CD4-positive, alpha-beta T cell treated with Interleukin-2 at 100 ng/mL for 4 hours (primary cell): Measurements from ENCODE around the gene LAD1.

Source experiments
- DNase-seq: peaks from one replicate; pipeline ENCODE4 v3.0.0-alpha.2; 2020; ENCODE audit warnings: low spot score

LAD1 gene

GRCh38 chr1:201391651-201392511 is 7.2 kb downstream of the LAD1 start:
- no peak for DNase-seq

GRCh38 chr1:201391225-201391624 is 7.9 kb downstream of the LAD1 start:
- DNase-seq, result no peak

- DNase-seq, result no peak
Measured at GRCh38 chr1:201389051-201389450, 10.1 kb downstream of the LAD1 start.

- DNase-seq, result no peak
Measured at GRCh38 chr1:201386208-201386607, 12.9 kb downstream of the LAD1 start.

GRCh38 chr1:201385299-201385891 is 13.7 kb downstream of the LAD1 start:
- no peak for DNase-seq

- no peak for DNase-seq
Measured at GRCh38 chr1:201384406-201384782, 14.7 kb downstream of the LAD1 start.

GRCh38 chr1:201383647-201384405 is 15.3 kb downstream of the LAD1 start:
- no peak for DNase-seq

GRCh38 chr1:201381130-201381529 is 18.0 kb downstream of the LAD1 start:
- DNase-seq, result no peak

GRCh38 chr1:201379733-201380242 is 19.3 kb downstream of the LAD1 start:
- no peak for DNase-seq

- DNase-seq, result no peak
Measured at GRCh38 chr1:201378804-201379203, 20.3 kb downstream of the LAD1 start.

GRCh38 chr1:201377611-201378092 is 21.5 kb downstream of the LAD1 start, which contains the start of gene TNNT2:
TNNT2 (minus strand) TSS chr1:201377680; CDS start chr1:201373254, 4,426 bp downstream.
- no peak for DNase-seq

GRCh38 chr1:201376464-201377374 is 22.4 kb downstream of the LAD1 start:
- no peak for DNase-seq

- no peak for DNase-seq
Measured at GRCh38 chr1:201376107-201376463, 23.0 kb downstream of the LAD1 start.

- DNase-seq, result no peak
Measured at GRCh38 chr1:201375169-201375568, 24.0 kb downstream of the LAD1 start.

GRCh38 chr1:201374364-201374763 is 24.8 kb downstream of the LAD1 start:
- DNase-seq, result no peak

- no peak for DNase-seq
Measured at GRCh38 chr1:201371792-201372191, 27.3 kb downstream of the LAD1 start.

- no peak for DNase-seq
Measured at GRCh38 chr1:201371276-201371675, 27.8 kb downstream of the LAD1 start.

GRCh38 chr1:201370500-201370899 is 28.6 kb downstream of the LAD1 start:
- no peak for DNase-seq

- no peak for DNase-seq
Measured at GRCh38 chr1:201369209-201369608, 29.9 kb downstream of the LAD1 start.

- DNase-seq, result no peak
Measured at GRCh38 chr1:201366696-201367095, 32.4 kb downstream of the LAD1 start.

- no peak for DNase-seq
Measured at GRCh38 chr1:201365251-201365650, 33.9 kb downstream of the LAD1 start.

- DNase-seq, result no peak
Measured at GRCh38 chr1:201364808-201365105, 34.4 kb downstream of the LAD1 start.
